ENCODE measurements around the gene ZNF573. TPM values are rescaled to one million over a fixed set of nuclear protein-coding genes. Genes with fewer than 3 reads are reported as not detected.
"Not testable (repeated sequence)": the region's sequence is repeated elsewhere in the genome, so short reads cannot be mapped to it uniquely, and the experiment has no call there.

Gene ZNF573
- total and polyA plus RNA-seq, 2 experiments from 2014 or later, result 4.2 to 4.5 TPM

DNA sequence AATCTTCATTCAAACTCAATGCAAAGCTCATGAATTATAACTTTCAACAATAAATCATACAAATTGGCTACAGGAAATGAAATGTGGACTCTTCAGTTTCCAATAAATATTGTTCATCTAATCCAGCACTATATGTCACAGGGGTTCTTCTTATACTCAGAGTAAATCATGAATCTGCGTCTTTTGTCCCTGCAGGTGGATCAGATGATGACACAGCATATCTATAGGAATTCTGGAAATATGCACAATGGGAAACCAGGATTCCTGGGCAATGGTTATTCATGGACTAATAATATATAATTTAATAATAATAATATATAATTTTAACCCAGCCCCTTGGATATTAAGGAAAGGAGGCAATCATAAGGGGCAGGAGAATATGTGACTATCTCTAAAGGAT lies 8.4 kb downstream of the ZNF573 start:
- peaks cover 32% of the 10 kb centered on the region for H3K79me2 ChIP-seq (ENCODE audit: insufficient read depth)
- no peak overlapping the region for H3K4me3 ChIP-seq
- H3K27me3 ChIP-seq (replicated peaks; ENCODE audit: insufficient read depth), result no peaks in the 10 kb centered on the region
- H3K9ac ChIP-seq, result no peak overlapping the region
- H3K9me3 ChIP-seq (ENCODE audit: low read depth), result no peaks in the 10 kb centered on the region
- TF ChIP-seq EZH2phosphoT487 (IDR thresholded peaks at IDR 0.05; ENCODE audit: insufficient read depth, low read depth) (no peak), EZH2 (IDR thresholded peaks at IDR 0.05; ENCODE audit: insufficient read depth, poor library complexity, severe bottlenecking) (no peak)
- H3K36me3 ChIP-seq (ENCODE audit: low read depth), result no peaks in the 10 kb centered on the region; the same call in 1 of the 2 replicates
- no peaks in the 10 kb centered on the region for H3K4me1 ChIP-seq (ENCODE audit: insufficient read depth)
- 0 out of 2 replicates have a peak, but pooled peaks cover 5% of the 10 kb centered on the region for H3F3A ChIP-seq (ENCODE audit: insufficient read depth)
- in situ Hi-C loops (cut with MboI), result no loop called here
- H3K27ac ChIP-seq, result no peak overlapping the region
- H2AFZ ChIP-seq, result no peak overlapping the region
- WGBS, 2 experiments (ENCODE audit: low coverage in 1 of 2, low lambda C conversion rate in 2 of 2, missing lambda C conversion rate in 2 of 2), result 94 to 97% methylated on average over 1 of the region's 1 CpG
- H4K20me1 ChIP-seq (ENCODE audit: insufficient read depth), result no peaks in the 10 kb centered on the region
- no peak overlapping the region for H3K4me2 ChIP-seq (ENCODE audit: unreplicated experiment)
- H3K9me2 ChIP-seq (ENCODE audit: insufficient read depth), result no peaks in the 10 kb centered on the region
- DNase-seq, result no peak

DNA sequence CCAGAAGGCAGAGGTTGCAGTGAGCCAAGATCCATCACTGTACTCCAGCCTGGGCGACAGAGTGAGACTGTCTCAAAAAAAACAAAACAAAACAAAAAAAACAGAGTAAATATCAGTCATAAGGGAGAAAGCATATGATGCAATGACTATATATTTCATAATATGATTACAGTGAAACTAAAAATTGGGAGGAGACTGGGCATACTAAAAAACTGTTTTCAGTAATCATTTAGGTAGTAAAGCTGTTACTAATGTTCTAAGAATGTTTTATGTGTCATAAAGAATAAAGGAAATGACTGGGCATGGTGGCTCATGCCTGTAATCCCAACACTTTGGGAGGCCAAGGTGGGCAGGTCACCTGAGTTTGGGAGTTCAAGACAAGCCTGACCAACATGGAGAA lies 15.9 kb downstream of the ZNF573 start:
- in situ Hi-C loops (cut with MboI), result no loop called here
- DNase-seq, result peak; percentile 64

DNA sequence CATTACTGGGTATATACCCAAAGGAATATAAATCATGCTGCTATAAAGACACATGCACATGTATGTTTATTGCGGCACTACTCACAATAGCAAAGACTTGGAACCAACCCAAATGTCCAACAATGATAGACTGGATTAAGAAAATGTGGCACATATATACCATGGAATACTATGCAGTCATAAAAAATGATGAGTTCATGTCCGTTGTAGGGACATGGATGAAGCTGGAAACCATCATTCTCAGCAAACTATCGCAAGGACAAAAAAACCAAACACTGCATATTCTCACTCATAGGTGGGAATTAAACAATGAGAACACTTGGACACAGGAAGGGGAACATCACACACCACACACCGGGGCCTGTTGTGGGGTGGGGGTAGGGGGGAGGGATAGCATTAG lies 21.7 kb downstream of the ZNF573 start:
- H3F3A ChIP-seq (ENCODE audit: insufficient read depth); H3K36me3 ChIP-seq (ENCODE audit: low read depth); in situ Hi-C loops (cut with MboI); H3K4me1 ChIP-seq (ENCODE audit: insufficient read depth); H3K4me3 ChIP-seq; H3K9me3 ChIP-seq (ENCODE audit: low read depth); H2AFZ ChIP-seq; H3K27me3 ChIP-seq (replicated peaks; ENCODE audit: insufficient read depth); DNase-seq; H3K9me2 ChIP-seq (ENCODE audit: insufficient read depth); H4K20me1 ChIP-seq (ENCODE audit: insufficient read depth); H3K4me2 ChIP-seq (ENCODE audit: unreplicated experiment); H3K79me2 ChIP-seq (ENCODE audit: insufficient read depth); H3K9ac ChIP-seq; H3K27ac ChIP-seq: not testable (repeated sequence)
- WGBS, 2 experiments (ENCODE audit: low coverage in 1 of 2, low lambda C conversion rate in 2 of 2, missing lambda C conversion rate in 2 of 2), result 76 to 89% methylated on average over 4 of the region's 4 CpGs

More for the DNA sequence above, 15.9 kb downstream of the ZNF573 start:
- TF ChIP-seq EZH2 (IDR thresholded peaks at IDR 0.05; ENCODE audit: insufficient read depth, poor library complexity, severe bottlenecking) (no peak), EZH2phosphoT487 (IDR thresholded peaks at IDR 0.05; ENCODE audit: insufficient read depth, low read depth) (no peak)
- WGBS, 2 experiments (ENCODE audit: low coverage in 1 of 2, low lambda C conversion rate in 2 of 2, missing lambda C conversion rate in 2 of 2), result 93 to 100% methylated on average over 1 of the region's 1 CpG
- peak overlapping the region; percentile 52 for H3K27ac ChIP-seq
- H3K9me2 ChIP-seq (ENCODE audit: insufficient read depth), result no peaks in the 10 kb centered on the region
- H3K36me3 ChIP-seq (ENCODE audit: low read depth), result peaks cover 4% of the 10 kb centered on the region; the same call in 1 of the 2 replicates
- no peaks in the 10 kb centered on the region for H3K4me1 ChIP-seq (ENCODE audit: insufficient read depth)
- no peak overlapping the region for H3K9ac ChIP-seq
- H3K9me3 ChIP-seq (ENCODE audit: low read depth), result no peaks in the 10 kb centered on the region
- H4K20me1 ChIP-seq (ENCODE audit: insufficient read depth), result no peaks in the 10 kb centered on the region
- no peaks in the 10 kb centered on the region for H3K79me2 ChIP-seq (ENCODE audit: insufficient read depth)
- H3K4me2 ChIP-seq (ENCODE audit: unreplicated experiment), result no peak overlapping the region
- no peak overlapping the region for H2AFZ ChIP-seq
- H3F3A ChIP-seq (ENCODE audit: insufficient read depth), result no peaks in the 10 kb centered on the region
- no peak overlapping the region for H3K4me3 ChIP-seq
- no peaks in the 10 kb centered on the region for H3K27me3 ChIP-seq (replicated peaks; ENCODE audit: insufficient read depth)

DNA sequence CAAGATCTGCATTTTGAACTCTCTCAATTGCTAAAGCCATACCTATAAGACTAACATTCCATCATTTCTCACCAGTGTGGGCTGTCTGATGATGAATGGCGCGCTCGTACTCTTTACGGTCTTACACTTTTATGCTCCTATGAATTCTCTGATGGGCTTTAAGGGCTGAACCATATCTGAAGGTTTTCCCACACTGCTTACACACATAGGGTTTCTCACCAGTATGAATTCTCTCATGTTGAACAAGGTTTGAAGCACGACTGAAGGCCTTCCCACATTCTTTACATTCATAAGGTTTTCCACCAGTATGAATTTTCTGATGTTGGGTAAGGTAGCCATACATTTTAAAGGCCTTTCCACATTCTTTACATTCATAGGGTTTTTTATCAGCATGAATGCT lies 41.0 kb downstream of the ZNF573 start:
- no peaks in the 10 kb centered on the region for H3K9me2 ChIP-seq (ENCODE audit: insufficient read depth)
- H3K4me3 ChIP-seq, result no peak overlapping the region
- no peaks in the 10 kb centered on the region for H3F3A ChIP-seq (ENCODE audit: insufficient read depth)
- no peaks in the 10 kb centered on the region for H3K4me1 ChIP-seq (ENCODE audit: insufficient read depth)
- no peaks in the 10 kb centered on the region for H4K20me1 ChIP-seq (ENCODE audit: insufficient read depth)
- peak; percentile 2 for DNase-seq
- no peaks in the 10 kb centered on the region for H3K27me3 ChIP-seq (replicated peaks; ENCODE audit: insufficient read depth)
- H3K27ac ChIP-seq, result no peak overlapping the region
- H2AFZ ChIP-seq, result no peak overlapping the region
- H3K9ac ChIP-seq, result no peak overlapping the region
- no peaks in the 10 kb centered on the region for H3K79me2 ChIP-seq (ENCODE audit: insufficient read depth)
- WGBS, 2 experiments (ENCODE audit: low coverage in 1 of 2, low lambda C conversion rate in 2 of 2, missing lambda C conversion rate in 2 of 2), result 74 to 77% methylated on average over 5 of the region's 5 CpGs
- H3K4me2 ChIP-seq (ENCODE audit: unreplicated experiment), result no peak overlapping the region
- peaks cover 20% of the 10 kb centered on the region for H3K36me3 ChIP-seq (ENCODE audit: low read depth)
- TF ChIP-seq EZH2phosphoT487 (IDR thresholded peaks at IDR 0.05; ENCODE audit: insufficient read depth, low read depth) (no peak), EZH2 (IDR thresholded peaks at IDR 0.05; ENCODE audit: insufficient read depth, poor library complexity, severe bottlenecking) (no peak)
- H3K9me3 ChIP-seq (ENCODE audit: low read depth), result peaks cover 7% of the 10 kb centered on the region
- in situ Hi-C loops (cut with MboI), result no loop called here

DNA sequence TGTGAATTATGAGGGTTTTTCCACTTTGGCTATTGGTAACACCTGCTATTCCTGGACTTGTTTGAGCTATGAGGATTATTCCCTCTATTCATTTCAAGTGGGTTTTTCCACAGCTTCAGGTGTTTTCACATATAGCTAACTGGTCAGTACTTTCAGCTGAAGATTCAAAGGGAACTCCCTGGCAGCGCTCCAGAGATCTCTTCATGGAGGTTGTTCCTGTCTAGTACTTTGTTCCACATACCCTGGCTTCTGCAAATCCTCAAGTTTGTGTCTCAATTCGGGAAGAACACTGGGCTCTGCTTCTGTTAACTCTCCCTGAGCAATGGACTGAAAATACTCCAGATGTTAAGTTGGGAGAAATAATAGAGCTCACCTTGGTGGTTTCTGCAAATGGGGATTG lies 54.2 kb downstream of the ZNF573 start:
- no peaks in the 10 kb centered on the region for H3K27me3 ChIP-seq (replicated peaks; ENCODE audit: insufficient read depth)
- no peak overlapping the region for H2AFZ ChIP-seq
- H3F3A ChIP-seq (ENCODE audit: insufficient read depth), result no peaks in the 10 kb centered on the region
- H4K20me1 ChIP-seq (ENCODE audit: insufficient read depth), result no peaks in the 10 kb centered on the region
- no peak overlapping the region for H3K9ac ChIP-seq
- H3K4me2 ChIP-seq (ENCODE audit: unreplicated experiment), result no peak overlapping the region
- WGBS, 2 experiments (ENCODE audit: low coverage in 1 of 2, low lambda C conversion rate in 2 of 2, missing lambda C conversion rate in 2 of 2), result 64 to 74% methylated on average over 2 of the region's 2 CpGs
- DNase-seq, result no peak
- H3K4me1 ChIP-seq (ENCODE audit: insufficient read depth), result no peaks in the 10 kb centered on the region
- no peak overlapping the region for H3K27ac ChIP-seq
- no peak for TF ChIP-seq EZH2phosphoT487 (IDR thresholded peaks at IDR 0.05; ENCODE audit: insufficient read depth, low read depth)
- TF ChIP-seq EZH2 (IDR thresholded peaks at IDR 0.05; ENCODE audit: insufficient read depth, poor library complexity, severe bottlenecking), result no peak
- H3K36me3 ChIP-seq (ENCODE audit: low read depth), result no peaks in the 10 kb centered on the region
- H3K9me2 ChIP-seq (ENCODE audit: insufficient read depth), result no peaks in the 10 kb centered on the region
- no peaks in the 10 kb centered on the region for H3K9me3 ChIP-seq (ENCODE audit: low read depth)
- H3K4me3 ChIP-seq, result no peak overlapping the region
- H3K79me2 ChIP-seq (ENCODE audit: insufficient read depth), result no peaks in the 10 kb centered on the region
- in situ Hi-C loops (cut with MboI), result no loop called here

Data from GM23248 (cell line).